MM.1S (cell line): Measurements from ENCODE around the gene BTBD16.

Experiments
- EZH2 ChIP-seq: fragments of 300-600 bp; sonication (generic); optimal IDR thresholded peaks from 2 replicates; pipeline ENCODE3; 2017; ENCODE audit warnings: low read depth, mild to moderate bottlenecking, antibody characterized with exemption, low read length, mixed read lengths
- EZH2phosphoT487 ChIP-seq: fragments of 300-600 bp; sonication (generic); IDR thresholded peaks from 2 replicates; pipeline ENCODE4 v1.6.1; 2018; ENCODE audit warnings: antibody characterized with exemption, low read length
- TF ChIP-seq, protein P1 (sequence below): fragments of 300-600 bp; sonication (generic); IDR thresholded peaks from 2 replicates; pipeline ENCODE4 v1.5.1; 2016; ENCODE audit warnings: antibody characterized with exemption, low read length, mixed read lengths

DNA sequence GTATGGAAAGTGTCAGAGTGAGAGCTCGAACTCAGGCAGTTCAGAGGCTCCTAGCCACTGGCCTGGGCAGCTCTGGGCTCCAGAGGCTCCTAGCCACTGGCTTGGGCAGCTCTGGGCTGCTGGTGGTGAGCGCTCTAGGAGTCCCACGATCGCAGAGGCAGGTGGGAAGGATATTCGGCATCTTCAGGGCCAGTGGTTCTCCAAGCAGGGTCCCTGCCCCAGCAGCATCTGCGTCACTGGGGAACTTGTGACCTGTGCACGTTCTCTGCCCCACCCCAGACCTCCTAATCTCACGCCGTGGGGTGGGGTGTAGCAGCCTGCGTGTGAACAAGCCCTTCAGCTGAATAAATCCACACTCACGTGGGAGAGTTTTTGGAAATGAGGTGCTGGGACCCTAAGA, 25.2 kb upstream of the BTBD16 start:
- TF ChIP-seq, protein P1, sequence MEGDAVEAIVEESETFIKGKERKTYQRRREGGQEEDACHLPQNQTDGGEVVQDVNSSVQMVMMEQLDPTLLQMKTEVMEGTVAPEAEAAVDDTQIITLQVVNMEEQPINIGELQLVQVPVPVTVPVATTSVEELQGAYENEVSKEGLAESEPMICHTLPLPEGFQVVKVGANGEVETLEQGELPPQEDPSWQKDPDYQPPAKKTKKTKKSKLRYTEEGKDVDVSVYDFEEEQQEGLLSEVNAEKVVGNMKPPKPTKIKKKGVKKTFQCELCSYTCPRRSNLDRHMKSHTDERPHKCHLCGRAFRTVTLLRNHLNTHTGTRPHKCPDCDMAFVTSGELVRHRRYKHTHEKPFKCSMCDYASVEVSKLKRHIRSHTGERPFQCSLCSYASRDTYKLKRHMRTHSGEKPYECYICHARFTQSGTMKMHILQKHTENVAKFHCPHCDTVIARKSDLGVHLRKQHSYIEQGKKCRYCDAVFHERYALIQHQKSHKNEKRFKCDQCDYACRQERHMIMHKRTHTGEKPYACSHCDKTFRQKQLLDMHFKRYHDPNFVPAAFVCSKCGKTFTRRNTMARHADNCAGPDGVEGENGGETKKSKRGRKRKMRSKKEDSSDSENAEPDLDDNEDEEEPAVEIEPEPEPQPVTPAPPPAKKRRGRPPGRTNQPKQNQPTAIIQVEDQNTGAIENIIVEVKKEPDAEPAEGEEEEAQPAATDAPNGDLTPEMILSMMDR, result no peak
- TF ChIP-seq EZH2 (no peak), EZH2phosphoT487 (no peak)
